ENCODE data around the gene BZW2.

Gene BZW2

GRCh38 chr7:16645593-16646471, at the start of gene BZW2, which contains the start of gene ANKMY2:
TSS of gene BZW2 (plus strand) at chr7:16646181. CDS start at chr7:16665444, 19,263 bp downstream.
TSS of gene ANKMY2 (minus strand) at chr7:16645754. CDS start at chr7:16645573, 181 bp downstream.
- DNase-seq: peak; percentile 97

GRCh38 chr7:16598015-16598414, 48.0 kb upstream of the BZW2 start:
- DNase-seq: no peak

DNA sequence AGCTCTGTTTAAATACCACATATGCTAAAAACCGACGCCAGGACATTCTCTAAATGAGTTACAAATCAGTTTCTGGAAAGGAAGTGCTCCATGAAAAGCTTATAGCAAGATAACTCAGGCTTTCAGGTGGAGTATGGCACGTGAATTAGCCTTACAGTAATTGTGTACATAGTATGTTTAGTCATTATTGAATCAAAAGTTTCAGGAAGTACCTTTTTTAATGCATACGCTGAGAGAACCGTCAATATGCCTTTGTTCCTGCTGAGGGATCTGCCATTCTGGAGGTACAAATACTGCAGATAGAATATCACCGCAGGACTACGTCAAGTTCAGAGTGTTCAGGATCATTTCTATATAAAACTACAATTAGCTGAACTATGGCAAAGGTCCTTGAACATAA, 46.1 kb upstream of the BZW2 start:
- DNase-seq: no peak

DNA sequence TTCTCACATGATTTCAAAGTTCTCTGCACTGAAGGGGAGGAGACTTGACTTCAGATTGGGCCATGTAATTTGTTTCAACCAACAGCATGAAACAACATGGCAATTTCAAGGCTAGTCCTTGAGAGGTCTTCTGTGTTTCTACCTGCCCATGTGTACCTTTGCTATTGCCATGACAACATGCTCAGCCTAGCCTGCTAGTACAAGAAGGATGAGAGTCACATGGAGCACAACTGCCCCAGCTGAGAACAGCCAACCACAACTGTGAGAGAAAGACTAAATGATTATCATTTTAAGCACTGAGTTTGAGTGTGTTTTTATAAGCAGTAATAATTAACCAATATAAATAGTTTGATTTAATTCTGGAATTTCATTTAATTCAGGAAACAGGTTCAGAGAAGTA, 42.3 kb upstream of the BZW2 start:
- DNase-seq: no peak

- DNase-seq: no peak
Observed at GRCh38 chr7:16604054-16604453, 41.9 kb upstream of the BZW2 start.

- no peak for DNase-seq
Observed at GRCh38 chr7:16606704-16607103, 39.3 kb upstream of the BZW2 start.

DNA sequence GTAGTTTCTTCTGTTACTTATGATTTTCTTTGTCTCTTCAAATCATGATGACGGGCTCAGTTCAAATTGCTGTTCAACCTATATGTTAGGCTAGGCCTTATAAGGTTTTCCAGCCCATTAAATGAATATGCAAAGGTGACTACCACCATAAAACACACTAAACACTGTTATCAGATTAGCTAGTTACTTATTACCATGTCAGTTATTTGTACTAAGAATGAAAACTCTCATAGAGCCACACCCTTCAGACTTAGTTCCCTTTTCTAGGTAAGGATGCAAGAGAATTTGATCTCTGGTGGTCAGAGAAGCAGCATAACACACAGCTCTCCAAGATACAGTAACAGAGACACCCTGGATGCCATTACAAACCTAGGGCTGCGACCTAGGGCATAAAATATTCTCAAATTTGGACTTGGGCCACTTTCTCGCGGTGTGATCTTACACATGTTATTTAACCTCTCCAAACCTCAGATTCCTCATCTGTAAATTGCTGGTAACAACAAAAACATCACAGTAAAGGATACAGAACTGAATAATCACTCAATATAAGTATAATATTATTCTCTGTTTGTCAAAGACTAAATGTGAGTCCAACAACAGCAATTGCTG, 36.0 kb upstream of the BZW2 start:
- DNase-seq: no peak

GRCh38 chr7:16611711-16612110, 34.3 kb upstream of the BZW2 start:
- DNase-seq: no peak

DNA sequence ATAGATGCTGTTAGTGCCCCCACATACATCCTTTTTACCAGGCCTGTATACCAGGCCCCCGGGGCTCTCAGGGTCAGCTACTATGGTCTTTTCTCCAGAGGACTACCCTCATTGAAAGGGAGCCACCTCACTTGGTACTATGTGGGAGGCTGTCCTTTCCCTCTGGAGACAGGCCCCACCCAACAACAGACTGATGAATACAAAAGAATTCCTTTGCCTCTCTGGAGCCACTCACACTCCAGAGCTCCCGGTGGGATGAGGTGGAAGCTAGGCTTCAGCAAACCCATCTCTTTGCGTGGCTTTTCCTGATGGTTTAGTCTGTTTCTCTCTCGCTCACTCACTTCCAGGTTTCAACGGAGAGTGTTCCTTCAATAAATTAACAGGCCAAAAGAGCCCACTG, 30.8 kb upstream of the BZW2 start:
- no peak for DNase-seq

GRCh38 chr7:16616122-16616521, 29.9 kb upstream of the BZW2 start:
- no peak for DNase-seq

GRCh38 chr7:16616542-16616941, 29.4 kb upstream of the BZW2 start:
- DNase-seq: no peak

DNA sequence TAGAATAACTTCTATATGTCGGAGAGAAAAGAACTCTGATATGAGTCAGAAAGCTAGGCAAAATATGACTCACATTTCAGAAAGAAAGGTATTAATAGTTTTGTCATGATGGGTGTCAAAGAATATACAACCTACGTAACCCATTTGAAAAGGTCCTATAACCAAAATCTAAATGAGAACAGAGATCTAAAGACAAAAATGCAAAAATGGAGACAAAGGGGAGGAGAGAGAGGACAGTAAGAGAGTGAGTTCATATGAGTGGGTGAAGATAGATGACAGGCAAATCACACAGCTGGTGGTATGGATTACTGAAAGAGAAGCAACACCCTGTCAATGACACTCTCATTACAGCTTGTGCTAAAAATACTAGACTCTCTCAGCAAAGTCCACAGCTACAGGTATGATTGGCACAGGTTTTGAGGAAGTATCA, 26.0 kb upstream of the BZW2 start:
- no peak for DNase-seq

GRCh38 chr7:16626388-16626787, 19.6 kb upstream of the BZW2 start:
- no peak for DNase-seq

GRCh38 chr7:16627236-16627635, 18.7 kb upstream of the BZW2 start:
- no peak for DNase-seq

GRCh38 chr7:16630654-16631053, 15.3 kb upstream of the BZW2 start:
- DNase-seq: no peak

DNA sequence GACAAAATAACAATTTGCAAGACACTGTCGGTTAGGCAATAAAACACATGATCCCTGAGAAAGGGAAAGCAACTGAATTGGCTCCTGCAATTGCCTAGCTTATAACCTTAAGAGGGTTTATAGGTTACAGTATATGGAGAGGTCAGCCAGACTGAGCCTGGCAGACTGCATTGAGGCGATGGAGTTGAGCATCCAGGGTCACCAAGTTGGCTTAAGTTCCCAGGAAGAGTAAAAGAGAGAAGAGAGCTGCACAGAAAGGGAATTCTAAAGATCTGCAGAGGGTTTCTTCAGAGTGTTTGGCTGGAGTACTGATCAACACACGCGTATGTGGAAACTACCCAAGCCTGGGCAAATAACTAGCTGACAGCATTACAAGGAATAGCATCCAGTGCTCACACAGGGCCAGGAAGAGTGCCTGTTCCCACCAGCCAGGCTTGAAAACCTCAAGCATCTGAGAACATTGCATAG, 11.7 kb upstream of the BZW2 start:
- no peak for DNase-seq

GRCh38 chr7:16636555-16637101, 9.4 kb upstream of the BZW2 start:
- DNase-seq: no peak

DNA sequence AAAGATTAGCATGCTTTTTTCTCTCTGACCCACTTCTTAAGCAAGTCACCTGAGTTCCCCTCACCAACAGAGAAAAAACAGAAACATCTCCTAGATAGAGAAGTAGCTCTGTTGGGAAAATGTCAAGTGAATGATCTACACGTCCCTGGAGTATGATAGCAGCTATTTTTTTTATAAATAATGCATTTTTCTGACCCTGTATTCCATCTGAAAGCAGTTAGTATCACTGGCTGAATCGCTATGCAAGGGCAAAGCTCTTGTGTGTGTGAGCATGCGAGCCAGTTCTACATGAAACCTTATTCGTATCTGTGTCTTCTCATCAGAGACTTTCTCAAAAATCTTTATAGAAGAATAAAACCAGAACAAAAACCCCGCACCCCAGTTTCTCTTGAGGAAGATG, 8.6 kb upstream of the BZW2 start:
- no peak for DNase-seq

GRCh38 chr7:16638282-16639280, 7.4 kb upstream of the BZW2 start:
- DNase-seq: no peak

DNA sequence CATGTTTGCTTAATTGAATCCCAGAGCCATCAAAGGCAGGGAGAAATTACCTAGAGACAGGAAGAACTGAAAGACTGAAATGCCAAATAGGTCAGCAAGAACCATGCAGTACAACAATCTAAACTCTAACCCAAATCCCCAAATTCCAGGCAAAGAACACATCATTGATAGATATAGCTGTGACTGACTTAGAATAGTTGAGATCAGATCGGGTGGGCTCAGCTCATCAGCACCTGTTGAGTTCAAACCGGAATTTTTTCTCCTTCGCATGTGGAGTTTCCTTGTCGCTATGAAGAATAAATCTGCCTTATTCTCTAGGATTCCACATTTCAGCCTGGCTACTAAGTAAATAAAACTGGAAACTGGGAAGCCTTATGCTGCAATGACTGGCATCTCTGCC, 1.8 kb upstream of the BZW2 start:
- no peak for DNase-seq

DNA sequence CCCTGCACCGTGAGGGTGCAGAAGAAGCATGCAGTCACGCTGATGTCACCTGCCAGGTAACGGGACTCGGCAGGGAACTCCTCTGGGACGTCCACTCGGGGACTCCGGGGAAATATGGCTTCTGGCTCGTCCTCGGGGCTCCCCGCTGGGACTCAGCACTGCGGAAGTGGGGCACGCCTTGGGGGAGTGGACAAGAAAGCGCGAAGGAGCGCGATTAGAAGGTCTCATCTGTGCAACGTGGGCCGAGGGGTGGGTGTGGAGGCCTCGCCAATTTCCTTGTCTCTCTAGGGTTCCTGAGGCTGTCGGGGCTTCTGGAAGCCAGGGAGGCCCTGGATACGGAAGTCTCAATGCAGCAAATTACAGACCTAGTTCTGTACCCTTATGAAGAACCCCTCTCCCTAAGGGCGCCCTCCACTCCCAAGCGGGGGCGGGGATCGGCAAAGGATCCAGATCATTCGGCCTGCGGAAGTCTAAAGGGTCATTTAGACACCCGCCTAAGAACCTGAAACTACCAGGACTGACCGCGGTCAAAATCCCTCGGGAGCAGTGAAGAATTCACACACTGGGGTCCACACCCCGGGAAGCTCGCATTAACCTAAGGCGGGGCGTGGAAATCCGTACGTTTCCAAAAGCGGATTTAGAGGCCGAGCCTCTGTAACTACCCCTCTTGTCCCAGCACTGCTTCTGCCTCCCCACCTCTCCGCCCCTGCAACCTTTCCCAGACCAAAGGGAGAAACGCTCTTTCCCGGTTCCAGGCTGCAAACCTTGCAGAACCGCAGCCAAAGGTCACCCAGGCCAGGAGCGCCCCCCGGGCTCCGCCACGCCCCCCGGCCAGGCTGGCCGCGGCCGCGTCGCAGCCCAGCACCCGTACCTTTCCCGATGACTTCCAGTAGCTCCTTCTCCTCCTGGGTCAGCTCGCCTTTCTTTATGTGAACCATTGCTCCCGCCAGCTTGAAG, 1.1 kb upstream of the BZW2 start:
- DNase-seq: peak; percentile 53
